ENCODE results near the gene LILRB2. TPM values are rescaled to one million over a fixed set of nuclear protein-coding genes. Genes with fewer than 3 reads are reported as not detected.

The LILRB2 gene
- total RNA-seq, 1 donor from 2014 or later, result not detected

GRCh38 chr19:54315956-54316355 is 35.0 kb upstream of the LILRB2 start:
- Histone ChIP-seq H3K4me3 (ENCODE audit: low read depth, low read length) (no peak overlapping the region), H3K27me3 (ENCODE audit: control insufficient read depth, insufficient read depth, low read length) (no peaks in the 10 kb centered on the region), H3K36me3 (ENCODE audit: control insufficient read depth, insufficient read depth, low read length) (no peaks in the 10 kb centered on the region)
- no peak for TF ChIP-seq CTCF (IDR thresholded peaks at IDR 0.05; ENCODE audit: insufficient read depth, low read length, poor library complexity, severe bottlenecking)
- no peak for DNase-seq (ENCODE audit: low read depth)

GRCh38 chr19:54312436-54313377 is 31.8 kb upstream of the LILRB2 start, which contains the start of gene LILRA5:
Gene LILRA5, minus strand, starts transcription at chr19:54313166. Its CDS starts 147 bp downstream, at chr19:54313019.
- Histone ChIP-seq H3K36me3 (ENCODE audit: control insufficient read depth, insufficient read depth, low read length) (no peaks in the 10 kb centered on the region), H3K4me3 (ENCODE audit: low read depth, low read length) (no peak within 1 kb of the TSS), H3K27me3 (ENCODE audit: control insufficient read depth, insufficient read depth, low read length) (no peaks in the 10 kb centered on the region)
- DNase-seq (ENCODE audit: low read depth), result no peak
- TF ChIP-seq CTCF (IDR thresholded peaks at IDR 0.05; ENCODE audit: insufficient read depth, low read length, poor library complexity, severe bottlenecking), result no peak

GRCh38 chr19:54312011-54312410 is 31.1 kb upstream of the LILRB2 start:
- no peaks in the 10 kb centered on the region for H3K36me3 ChIP-seq (ENCODE audit: control insufficient read depth, insufficient read depth, low read length)
- no peak for TF ChIP-seq CTCF (IDR thresholded peaks at IDR 0.05; ENCODE audit: insufficient read depth, low read length, poor library complexity, severe bottlenecking)
- no peak overlapping the region for H3K4me3 ChIP-seq (ENCODE audit: low read depth, low read length)
- no peaks in the 10 kb centered on the region for H3K27me3 ChIP-seq (ENCODE audit: control insufficient read depth, insufficient read depth, low read length)
- no peak for DNase-seq (ENCODE audit: low read depth)

- Histone ChIP-seq H3K27me3 (ENCODE audit: control insufficient read depth, insufficient read depth, low read length) (no peaks in the 10 kb centered on the region), H3K36me3 (ENCODE audit: control insufficient read depth, insufficient read depth, low read length) (no peaks in the 10 kb centered on the region), H3K4me3 (ENCODE audit: low read depth, low read length) (no peak overlapping the region)
- no peak for DNase-seq (ENCODE audit: low read depth)
- TF ChIP-seq CTCF (IDR thresholded peaks at IDR 0.05; ENCODE audit: insufficient read depth, low read length, poor library complexity, severe bottlenecking), result no peak
These were observed 30.6 kb upstream of the LILRB2 start for GRCh38 chr19:54311486-54311885.

- no peak for TF ChIP-seq CTCF (IDR thresholded peaks at IDR 0.05; ENCODE audit: insufficient read depth, low read length, poor library complexity, severe bottlenecking)
- no peak for DNase-seq (ENCODE audit: low read depth)
- Histone ChIP-seq H3K27me3 (ENCODE audit: control insufficient read depth, insufficient read depth, low read length) (no peaks in the 10 kb centered on the region), H3K4me3 (ENCODE audit: low read depth, low read length) (no peak overlapping the region), H3K36me3 (ENCODE audit: control insufficient read depth, insufficient read depth, low read length) (no peaks in the 10 kb centered on the region)
These were observed 29.6 kb upstream of the LILRB2 start for GRCh38 chr19:54310543-54310942.
